PC-9 (cell line): Measurements from ENCODE around the gene PEX13. TPM values are rescaled to one million over a fixed set of nuclear protein-coding genes. Genes with fewer than 3 reads are reported as not detected.

Source experiments
- BruUV-seq: library from RNA; stranded (reverse); fragments of 400-500 nt; replicated peaks from 2 replicates; lab custom pipeline; 2021; lab: Mats Ljungman, UMichigan
- CTCF ChIA-PET: fragments of 300-600 bp; sonication (Branson Sonifier 250); formaldehyde crosslinking; loops from one replicate; lab custom pipeline; 2022; ENCODE audit warnings: antibody characterized with exemption; lab: Charles Lee
- POLR2A ChIA-PET: fragments of 300-600 bp; sonication (Branson Sonifier 250); formaldehyde crosslinking; loops from one replicate; lab custom pipeline; 2022; ENCODE audit warnings: antibody characterized with exemption; ENCODE audit not compliant: unreplicated experiment; lab: Charles Lee
- DNase-seq, 2 experiments: peaks; one replicate each; pipeline versions ENCODE4 v3.0.0 to v3.0.0-alpha.2; 2015 to 2022; ENCODE audit warnings: mixed read lengths in 1 of 2
- H2AFZ ChIP-seq: fragments of 200-600 bp; sonication (generic); 2 replicates; pipeline ENCODE4 v1.8.1; 2017; ENCODE audit warnings: antibody characterized with exemption
- H3F3A ChIP-seq: fragments of 200-600 bp; sonication (generic); 2 replicates; pipeline ENCODE4 v1.8.1; 2017; ENCODE audit warnings: antibody characterized with exemption, mild to moderate bottlenecking, low read depth; ENCODE audit not compliant: insufficient read depth
- H3K27ac ChIP-seq: fragments of 200-600 bp; sonication (generic); 2 replicates; pipeline ENCODE4 v1.6.1; 2016; ENCODE audit warnings: mixed run types
- H3K27me3 ChIP-seq: fragments of 200-600 bp; sonication (generic); 2 replicates; pipeline ENCODE4 v1.6.1; 2016; ENCODE audit warnings: low read depth, mixed run types; ENCODE audit not compliant: insufficient read depth
- H3K36me3 ChIP-seq: fragments of 200-600 bp; sonication (generic); 2 replicates; pipeline ENCODE4 v1.6.1; 2016; ENCODE audit warnings: low read depth, mixed run types
- H3K4me1 ChIP-seq: fragments of 200-600 bp; sonication (generic); replicated peaks from 2 replicates; pipeline ENCODE4 v1.6.1; 2016; ENCODE audit warnings: mixed run types; ENCODE audit not compliant: insufficient read depth
- H3K4me2 ChIP-seq: fragments of 200-600 bp; sonication (generic); 2 replicates; pipeline ENCODE4 v1.6.1; 2017; ENCODE audit warnings: mixed run types
- H3K4me3 ChIP-seq: fragments of 200-600 bp; sonication (generic); 2 replicates; pipeline ENCODE4 v1.6.1; 2016; ENCODE audit warnings: mixed run types
- H3K79me2 ChIP-seq: fragments of 200-600 bp; sonication (generic); 2 replicates; pipeline ENCODE4 v1.6.1; 2017; ENCODE audit warnings: low read depth, mixed run types
- H3K9me2 ChIP-seq: fragments of 200-600 bp; sonication (generic); 2 replicates; pipeline ENCODE4 v1.8.1; 2017; ENCODE audit warnings: mild to moderate bottlenecking; ENCODE audit not compliant: insufficient read depth
- H3K9me3 ChIP-seq: fragments of 200-600 bp; sonication (generic); 2 replicates; pipeline ENCODE4 v1.8.1; 2016; ENCODE audit warnings: low read depth; ENCODE audit not compliant: insufficient read depth
- H4K20me1 ChIP-seq: fragments of 200-600 bp; sonication (generic); 2 replicates; pipeline ENCODE4 v1.8.1; 2017; ENCODE audit not compliant: insufficient read depth
- CTCF ChIP-seq: fragments of 200-600 bp; sonication (generic); conservative IDR thresholded peaks from 2 replicates; pipeline ENCODE4 v1.6.1; 2017; ENCODE audit warnings: mixed run types, antibody characterized with exemption, mild to moderate bottlenecking, moderate library complexity
- EZH2 ChIP-seq: fragments of 200-600 bp; sonication (generic); IDR thresholded peaks from 2 replicates; pipeline ENCODE4 v1.8.0; 2017; ENCODE audit warnings: antibody characterized with exemption, low read depth
- intact Hi-C: fragments of 100-400 bp; cut with micrococcal nuclease; formaldehyde crosslinking; loops from one replicate; pipeline ENCODE4 v1.10.0; 2022; ENCODE audit not compliant: unreplicated experiment
- total RNA-seq: library from RNA; stranded (reverse); gene quantifications from 2 replicates; pipeline ENCODE4 v1.2.3, GENCODE V29; 2021

The PEX13 gene
- total RNA-seq, 1 experiment from 2014 or later = 32.4 TPM

- no peak overlapping the region for H3K4me2 ChIP-seq
- H3K36me3 ChIP-seq = peaks cover 31% of the 10 kb centered on the region
- no peaks in the 10 kb centered on the region for H3K4me1 ChIP-seq
- no TSS peak for BruUV-seq
- no peaks in the 10 kb centered on the region for H3K9me2 ChIP-seq
- H3F3A ChIP-seq = no peaks in the 10 kb centered on the region; the same call in 1 of the 2 replicates
- H3K4me3 ChIP-seq = no peak overlapping the region
- peaks cover 12% of the 10 kb centered on the region; the same call in 1 of the 2 replicates for H3K9me3 ChIP-seq
- TF ChIP-seq CTCF = no peak
- no peak for TF ChIP-seq EZH2
- POLR2A ChIA-PET = no interaction called here
- DNase-seq = no peak
- peaks cover 10% of the 10 kb centered on the region for H4K20me1 ChIP-seq
- H3K27ac ChIP-seq = no peak overlapping the region
- H3K79me2 ChIP-seq = no peaks in the 10 kb centered on the region
- no peak overlapping the region for H2AFZ ChIP-seq
- H3K27me3 ChIP-seq = no peaks in the 10 kb centered on the region
- intact Hi-C loops = no loop called here
- CTCF ChIA-PET = no interaction called here
These were observed 25.3 kb downstream of the PEX13 start for GRCh38 chr2:61042807-61043206.

GRCh38 chr2:61044636-61045035 is 27.1 kb downstream of the PEX13 start:
- H3K4me1 ChIP-seq = no peaks in the 10 kb centered on the region
- CTCF ChIA-PET = no interaction called here
- no peaks in the 10 kb centered on the region for H3K27me3 ChIP-seq
- intact Hi-C loops = no loop called here
- H2AFZ ChIP-seq = no peak overlapping the region
- H3K4me3 ChIP-seq = no peak overlapping the region
- no TSS peak for BruUV-seq
- H3K4me2 ChIP-seq = no peak overlapping the region
- peaks cover 47% of the 10 kb centered on the region for H3K36me3 ChIP-seq
- POLR2A ChIA-PET = no interaction called here
- H3K79me2 ChIP-seq = no peaks in the 10 kb centered on the region
- H3K9me3 ChIP-seq = no peaks in the 10 kb centered on the region
- peaks cover 10% of the 10 kb centered on the region; the same call in 1 of the 2 replicates for H3F3A ChIP-seq
- TF ChIP-seq EZH2 = no peak
- no peak for TF ChIP-seq CTCF
- no peaks in the 10 kb centered on the region for H3K9me2 ChIP-seq
- DNase-seq = no peak
- H3K27ac ChIP-seq = no peak overlapping the region
- peaks cover 10% of the 10 kb centered on the region for H4K20me1 ChIP-seq

DNA sequence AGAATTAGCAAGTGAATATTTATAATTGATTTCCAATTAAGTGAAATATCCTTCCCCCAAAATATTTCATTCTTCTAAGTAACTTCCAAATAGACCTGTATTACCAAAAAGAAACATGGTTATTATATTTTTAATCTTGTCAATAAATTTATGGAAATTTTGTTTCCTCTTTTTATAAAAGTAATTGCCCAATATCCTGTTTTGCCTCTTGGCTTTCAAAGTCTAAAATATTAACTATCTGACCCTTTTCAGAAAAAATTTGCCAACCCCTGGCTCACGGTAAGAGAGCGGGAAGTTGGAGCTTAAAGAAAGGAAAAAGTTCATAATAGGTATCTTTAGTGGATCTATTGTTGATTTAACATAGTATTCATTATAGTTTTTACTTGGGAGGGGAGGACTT is 27.7 kb downstream of the PEX13 start:
- TF ChIP-seq CTCF (no peak), EZH2 (no peak)
- POLR2A ChIA-PET = no interaction called here
- Histone ChIP-seq H3K9me3 (no peaks in the 10 kb centered on the region), H2AFZ (no peak overlapping the region), H3K27me3 (no peaks in the 10 kb centered on the region), H3K27ac (no peak overlapping the region), H3K4me3 (no peak overlapping the region), H3K36me3 (peaks cover 51% of the 10 kb centered on the region), H3K79me2 (no peaks in the 10 kb centered on the region), H3F3A (peaks cover 10% of the 10 kb centered on the region), H3K4me1 (no peaks in the 10 kb centered on the region), H3K9me2 (no peaks in the 10 kb centered on the region), H4K20me1 (peaks cover 10% of the 10 kb centered on the region), H3K4me2 (no peak overlapping the region)
- CTCF ChIA-PET = no interaction called here
- intact Hi-C loops = no loop called here
- BruUV-seq = no TSS peak
- no peak for DNase-seq
